HG03066 (cell line): Measurements from ENCODE around the gene ELOVL4.

Experiments used
- ATAC-seq: cut with Tn5 transposase; IDR thresholded peaks from one replicate; pipeline ENCODE4 v1.9.1; 2021; ENCODE audit warnings: low read depth; ENCODE audit not compliant: unreplicated experiment

The ELOVL4 gene

GRCh38 chr6:79922018-79922417 lies 25.3 kb downstream of the ELOVL4 start:
- no peak for ATAC-seq

GRCh38 chr6:79913369-79913768 lies 34.0 kb downstream of the ELOVL4 start:
- ATAC-seq = no peak

GRCh38 chr6:79911992-79912391 lies 35.4 kb downstream of the ELOVL4 start:
- ATAC-seq = no peak

GRCh38 chr6:79909517-79909916 lies 37.8 kb downstream of the ELOVL4 start:
- no peak for ATAC-seq

- no peak for ATAC-seq
These were observed 45.3 kb downstream of the ELOVL4 start for GRCh38 chr6:79902046-79902445.

GRCh38 chr6:79898076-79898475 lies 49.3 kb downstream of the ELOVL4 start:
- ATAC-seq = no peak

- no peak for ATAC-seq
These were observed 51.3 kb downstream of the ELOVL4 start for GRCh38 chr6:79896075-79896449.

GRCh38 chr6:79895382-79896074 lies 51.8 kb downstream of the ELOVL4 start:
- no peak for ATAC-seq

- no peak for ATAC-seq
These were observed 52.4 kb downstream of the ELOVL4 start for GRCh38 chr6:79894939-79895338.

GRCh38 chr6:79888587-79888986 lies 58.8 kb downstream of the ELOVL4 start:
- ATAC-seq = no peak

- no peak for ATAC-seq
These were observed 69.1 kb downstream of the ELOVL4 start for GRCh38 chr6:79878142-79878748.

GRCh38 chr6:79874531-79875134 lies 72.7 kb downstream of the ELOVL4 start:
- no peak for ATAC-seq

GRCh38 chr6:79872986-79873385 lies 74.4 kb downstream of the ELOVL4 start:
- ATAC-seq = no peak

- no peak for ATAC-seq
These were observed 75.0 kb downstream of the ELOVL4 start for GRCh38 chr6:79872303-79872702.

GRCh38 chr6:79869600-79870084 lies 77.7 kb downstream of the ELOVL4 start:
- ATAC-seq = peak; percentile 100

GRCh38 chr6:79869184-79869583 lies 78.2 kb downstream of the ELOVL4 start:
- no peak for ATAC-seq

GRCh38 chr6:79868098-79868722 lies 79.1 kb downstream of the ELOVL4 start:
- no peak for ATAC-seq
